Fibroblast of pulmonary artery (primary cell): ENCODE measurements around the gene SRPX.
A peak's percentile ranks its signal among the peaks of the same experiment; 100 is the strongest.

Experiments
- DNase-seq: peaks from one replicate; pipeline ENCODE4 v3.0.0-alpha.2; 2010; ENCODE audit warnings: low read depth
- H3K4me3 ChIP-seq: replicated peaks from 2 replicates; pipeline ENCODE4 v1.5.1; 2011; ENCODE audit warnings: low read depth, mild to moderate bottlenecking, control low read depth, low read length, moderate library complexity
- CTCF ChIP-seq: IDR thresholded peaks from 2 replicates; pipeline ENCODE4 v1.5.1; 2011; ENCODE audit warnings: mild to moderate bottlenecking, control low read depth, low read length, inconsistent platforms; ENCODE audit errors: missing control alignments

Gene SRPX

GRCh38 chrX:38183596-38183995, 37.1 kb downstream of the SRPX start:
- TF ChIP-seq CTCF, result no peak
- no peak for DNase-seq

GRCh38 chrX:38181357-38181756, 39.3 kb downstream of the SRPX start:
- TF ChIP-seq CTCF, result no peak
- no peak for DNase-seq
- no peak overlapping the region for H3K4me3 ChIP-seq

More at GRCh38 chrX:38183596-38183995, 37.1 kb downstream of the SRPX start:
- no peak overlapping the region for H3K4me3 ChIP-seq

- H3K4me3 ChIP-seq, result no peak overlapping the region
- DNase-seq, result no peak
- TF ChIP-seq CTCF, result no peak
Observed at GRCh38 chrX:38178396-38178795, 42.3 kb downstream of the SRPX start.

DNA sequence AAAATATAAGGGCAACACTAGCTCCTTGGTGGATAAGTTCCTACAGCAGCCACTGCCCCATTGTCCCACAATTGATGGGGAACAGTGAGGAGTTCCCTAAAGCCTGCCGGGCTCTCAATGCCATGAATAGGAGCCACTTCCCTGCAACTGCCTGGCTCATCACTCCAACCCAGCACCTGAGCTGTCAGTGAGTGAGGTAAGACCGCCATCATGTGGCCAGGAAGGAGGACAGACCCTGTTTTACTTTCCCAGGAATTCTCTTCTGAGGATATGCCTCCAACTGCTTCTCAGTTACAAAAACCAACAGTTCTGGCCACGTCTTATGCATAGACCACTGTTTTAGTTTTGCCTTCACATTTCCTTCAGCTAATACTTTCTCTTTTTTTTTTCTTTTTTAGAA, 45.5 kb downstream of the SRPX start:
- no peak for DNase-seq
- H3K4me3 ChIP-seq, result no peak overlapping the region
- peak; percentile 28 for TF ChIP-seq CTCF

DNA sequence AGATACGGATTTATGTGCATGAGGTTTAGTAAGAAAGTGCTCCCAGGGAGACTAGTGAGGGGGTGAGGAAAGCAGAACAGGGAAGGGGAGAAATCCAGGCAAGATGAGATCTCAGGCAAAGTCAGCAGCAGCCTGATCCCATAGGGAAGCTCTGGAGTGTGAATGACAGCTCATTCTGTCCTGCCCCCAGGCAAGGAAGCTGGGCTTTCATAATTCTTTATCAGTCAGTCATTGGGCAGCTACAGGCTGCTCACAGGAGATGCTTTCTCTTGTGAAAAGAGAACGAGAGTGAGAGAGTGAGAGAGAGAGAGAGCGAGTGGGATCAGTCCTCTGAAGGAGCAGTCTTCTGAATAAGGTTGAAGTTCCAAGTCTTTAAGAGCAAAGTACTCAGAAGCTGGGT, 48.1 kb downstream of the SRPX start:
- no peak for DNase-seq
- no peak overlapping the region for H3K4me3 ChIP-seq
- no peak for TF ChIP-seq CTCF

DNA sequence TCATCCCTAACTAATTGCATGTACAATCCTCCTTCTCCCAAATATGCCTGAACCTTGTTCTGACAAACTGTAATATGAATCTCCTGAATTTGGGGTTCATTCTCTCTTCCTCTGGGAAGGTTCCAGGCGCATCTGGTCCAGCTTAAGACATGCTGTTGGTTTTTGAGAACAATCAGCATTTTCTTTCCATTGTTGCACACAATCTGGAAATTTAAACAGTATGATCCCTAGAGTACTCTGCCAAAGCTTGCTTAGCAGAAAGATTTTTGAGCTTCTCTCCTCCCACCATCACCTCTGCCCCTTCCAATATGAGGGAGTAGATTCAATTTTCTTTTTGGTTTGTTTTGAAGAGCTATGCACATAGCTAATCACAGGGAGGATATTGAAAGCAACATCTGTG, 50.1 kb downstream of the SRPX start:
- no peak for TF ChIP-seq CTCF
- no peak overlapping the region for H3K4me3 ChIP-seq

DNA sequence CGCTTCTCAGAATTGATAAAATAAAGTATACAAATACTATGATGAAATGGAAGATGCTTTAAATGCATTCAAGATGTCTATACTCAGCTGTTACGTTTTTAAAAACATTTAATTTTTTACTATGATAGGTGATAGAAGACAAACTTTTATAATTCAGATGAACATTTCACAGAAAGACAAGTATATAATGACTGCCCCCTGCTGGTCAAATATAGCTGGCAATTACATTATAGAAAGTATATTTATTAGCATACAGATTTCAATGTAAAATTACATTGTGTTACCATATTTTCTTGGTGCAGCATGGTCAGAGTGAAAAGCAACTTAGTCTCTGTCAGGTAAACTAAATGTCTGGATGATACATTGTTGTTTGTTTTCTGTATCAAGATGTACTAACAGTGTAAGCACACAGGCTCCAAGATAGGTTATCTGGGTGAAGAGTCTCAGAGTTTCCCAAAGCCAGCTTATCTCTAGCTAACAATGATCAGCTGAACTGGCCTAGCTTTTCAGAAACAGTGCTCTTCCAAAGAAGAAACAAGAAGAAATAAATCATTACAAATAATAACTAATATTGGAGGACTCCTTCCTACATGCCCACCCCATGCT, 54.1 kb downstream of the SRPX start:
- peak; percentile 41 for DNase-seq
- peak; percentile 40 for TF ChIP-seq CTCF
- no peak overlapping the region for H3K4me3 ChIP-seq

More for the DNA sequence above, 50.1 kb downstream of the SRPX start:
- DNase-seq, result no peak
